Stimulated activated naive CD8-positive, alpha-beta T cell treated with anti-CD3 and anti-CD28 coated beads, Interleukin-15, Interleukin-2, amounts not matched to agents 100 ng/mL and 50 ng/mL, for 24 hours (primary cell): ENCODE data around the gene OPA3.
"Not testable (repeated sequence)": the region's sequence is repeated elsewhere in the genome, so short reads cannot be mapped to it uniquely, and the experiment has no call there.

Source experiments
- H3K27ac Mint-ChIP-seq: one replicate; pipeline ENCODE4 v1.8.0; 2021; ENCODE audit warnings: mild to moderate bottlenecking, mixed read lengths
- H3K27me3 Mint-ChIP-seq: one replicate; pipeline ENCODE4 v1.8.0; 2021; ENCODE audit warnings: mixed read lengths
- H3K36me3 Mint-ChIP-seq: one replicate; pipeline ENCODE4 v1.8.0; 2021; ENCODE audit warnings: low read depth, mixed read lengths
- H3K4me1 Mint-ChIP-seq: one replicate; pipeline ENCODE4 v1.8.0; 2021; ENCODE audit warnings: low read depth, mixed read lengths
- H3K4me3 Mint-ChIP-seq: one replicate; pipeline ENCODE4 v1.8.0; 2021; ENCODE audit warnings: mild to moderate bottlenecking, mixed read lengths
- H3K9me3 Mint-ChIP-seq: one replicate; pipeline ENCODE4 v1.8.0; 2021; ENCODE audit warnings: mixed read lengths

OPA3 gene

GRCh38 chr19:45584332-45585157 lies at the start of gene OPA3:
TSS of gene OPA3 (minus strand) at chr19:45584802. CDS start at chr19:45584764, 38 bp downstream.
- H3K27me3 Mint-ChIP-seq, result peaks cover 12% of the 10 kb centered on the region
- H3K36me3 Mint-ChIP-seq, result peaks cover 12% of the 10 kb centered on the region
- H3K4me3 Mint-ChIP-seq, result peak within 1 kb of the TSS; percentile 94
- H3K27ac Mint-ChIP-seq, result peak within 1 kb of the TSS; percentile 95
- H3K9me3 Mint-ChIP-seq, result no peaks in the 10 kb centered on the region
- H3K4me1 Mint-ChIP-seq, result peaks cover 25% of the 10 kb centered on the region

GRCh38 chr19:45632468-45633196 lies 48.0 kb upstream of the OPA3 start:
- Mint-ChIP-seq H3K27ac (peak overlapping the region; percentile 33), H3K9me3 (no peaks in the 10 kb centered on the region), H3K27me3 (no peaks in the 10 kb centered on the region), H3K4me1 (peaks cover 20% of the 10 kb centered on the region), H3K36me3 (peaks cover 18% of the 10 kb centered on the region), H3K4me3 (no peak overlapping the region)

- H3K27ac Mint-ChIP-seq, result no peak overlapping the region
- H3K36me3 Mint-ChIP-seq, result peaks cover 25% of the 10 kb centered on the region
Observed at GRCh38 chr19:45630463-45630862, 45.9 kb upstream of the OPA3 start.

GRCh38 chr19:45629704-45630103 lies 45.1 kb upstream of the OPA3 start:
- no peaks in the 10 kb centered on the region for H3K9me3 Mint-ChIP-seq
- H3K27me3 Mint-ChIP-seq, result no peaks in the 10 kb centered on the region
- peak overlapping the region; percentile 32 for H3K4me3 Mint-ChIP-seq
- peaks cover 28% of the 10 kb centered on the region for H3K36me3 Mint-ChIP-seq
- H3K4me1 Mint-ChIP-seq, result peaks cover 25% of the 10 kb centered on the region
- H3K27ac Mint-ChIP-seq, result peak overlapping the region; percentile 76

More at GRCh38 chr19:45630463-45630862, 45.9 kb upstream of the OPA3 start:
- no peaks in the 10 kb centered on the region for H3K9me3 Mint-ChIP-seq
- H3K4me1 Mint-ChIP-seq, result peaks cover 23% of the 10 kb centered on the region
- no peaks in the 10 kb centered on the region for H3K27me3 Mint-ChIP-seq
- no peak overlapping the region for H3K4me3 Mint-ChIP-seq

- Mint-ChIP-seq H3K4me1 (peaks cover 33% of the 10 kb centered on the region), H3K36me3 (peaks cover 39% of the 10 kb centered on the region)
- H3K4me3 Mint-ChIP-seq, H3K27me3 Mint-ChIP-seq, H3K27ac Mint-ChIP-seq, H3K9me3 Mint-ChIP-seq: not testable (repeated sequence)
Observed at GRCh38 chr19:45628219-45628618, 43.6 kb upstream of the OPA3 start.

GRCh38 chr19:45623984-45624383 lies 39.4 kb upstream of the OPA3 start:
- peaks cover 53% of the 10 kb centered on the region for H3K36me3 Mint-ChIP-seq

GRCh38 chr19:45621976-45622503 lies 37.4 kb upstream of the OPA3 start:
- Mint-ChIP-seq H3K4me3 (no peak overlapping the region), H3K27ac (no peak overlapping the region), H3K9me3 (no peaks in the 10 kb centered on the region), H3K4me1 (peaks cover 13% of the 10 kb centered on the region), H3K27me3 (no peaks in the 10 kb centered on the region), H3K36me3 (peaks cover 53% of the 10 kb centered on the region)

More at GRCh38 chr19:45623984-45624383, 39.4 kb upstream of the OPA3 start:
- Mint-ChIP-seq H3K27me3 (no peaks in the 10 kb centered on the region), H3K4me1 (peaks cover 13% of the 10 kb centered on the region), H3K27ac (peak overlapping the region; percentile 49), H3K4me3 (no peak overlapping the region), H3K9me3 (no peaks in the 10 kb centered on the region)

- Mint-ChIP-seq H3K4me3 (no peak overlapping the region), H3K27me3 (no peaks in the 10 kb centered on the region), H3K27ac (no peak overlapping the region), H3K4me1 (peaks cover 13% of the 10 kb centered on the region), H3K36me3 (peaks cover 53% of the 10 kb centered on the region), H3K9me3 (no peaks in the 10 kb centered on the region)
Observed at GRCh38 chr19:45621389-45621788, 36.8 kb upstream of the OPA3 start.

GRCh38 chr19:45616704-45617017 lies 32.1 kb upstream of the OPA3 start:
- H3K9me3 Mint-ChIP-seq, result no peaks in the 10 kb centered on the region
- H3K27me3 Mint-ChIP-seq, result no peaks in the 10 kb centered on the region
- H3K27ac Mint-ChIP-seq, result no peak overlapping the region
- peaks cover 54% of the 10 kb centered on the region for H3K36me3 Mint-ChIP-seq
- no peak overlapping the region for H3K4me3 Mint-ChIP-seq
- peaks cover 25% of the 10 kb centered on the region for H3K4me1 Mint-ChIP-seq

- Mint-ChIP-seq H3K27me3 (no peaks in the 10 kb centered on the region), H3K27ac (peak overlapping the region; percentile 45), H3K36me3 (peaks cover 54% of the 10 kb centered on the region)
Observed at GRCh38 chr19:45615795-45616703, 31.4 kb upstream of the OPA3 start.

GRCh38 chr19:45615056-45615455 lies 30.5 kb upstream of the OPA3 start:
- H3K4me3 Mint-ChIP-seq, H3K27ac Mint-ChIP-seq, H3K9me3 Mint-ChIP-seq, H3K27me3 Mint-ChIP-seq: not testable (repeated sequence)
- Mint-ChIP-seq H3K36me3 (peaks cover 57% of the 10 kb centered on the region), H3K4me1 (peaks cover 25% of the 10 kb centered on the region)

More at GRCh38 chr19:45615795-45616703, 31.4 kb upstream of the OPA3 start:
- no peak overlapping the region for H3K4me3 Mint-ChIP-seq
- no peaks in the 10 kb centered on the region for H3K9me3 Mint-ChIP-seq
- H3K4me1 Mint-ChIP-seq, result peaks cover 25% of the 10 kb centered on the region

GRCh38 chr19:45613926-45614725 lies 29.5 kb upstream of the OPA3 start:
- Mint-ChIP-seq H3K9me3 (no peaks in the 10 kb centered on the region), H3K27me3 (no peaks in the 10 kb centered on the region), H3K4me3 (peak overlapping the region; percentile 45), H3K36me3 (peaks cover 60% of the 10 kb centered on the region), H3K4me1 (peaks cover 25% of the 10 kb centered on the region), H3K27ac (peak overlapping the region; percentile 91)

- no peaks in the 10 kb centered on the region for H3K9me3 Mint-ChIP-seq
- H3K27ac Mint-ChIP-seq, result no peak overlapping the region
- H3K4me3 Mint-ChIP-seq, result no peak overlapping the region
- peaks cover 19% of the 10 kb centered on the region for H3K4me1 Mint-ChIP-seq
- H3K36me3 Mint-ChIP-seq, result peaks cover 42% of the 10 kb centered on the region
- no peaks in the 10 kb centered on the region for H3K27me3 Mint-ChIP-seq
Observed at GRCh38 chr19:45608948-45609347, 24.3 kb upstream of the OPA3 start.
